WTC11 (cell line): Measurements from ENCODE around the gene TMEM212. TPM values are rescaled to one million over a fixed set of nuclear protein-coding genes. Genes with fewer than 3 reads are reported as not detected.

Experiments used
- ATAC-seq: fragments of 200-7000 bp; cut with Tn5 transposase; 2 replicates; pipeline ENCODE4 v1.10.0; 2021; ENCODE audit warnings: mild to moderate bottlenecking, moderate library complexity
- CTCF ChIA-PET: fragments of 300-600 bp; sonication (Branson Sonifier 250); formaldehyde crosslinking; loops from one replicate; lab custom pipeline; 2021; ENCODE audit warnings: antibody characterized with exemption; lab: Charles Lee
- POLR2A ChIA-PET: fragments of 350-600 bp; sonication (Branson Sonifier 250); formaldehyde crosslinking; loops from one replicate; lab custom pipeline; 2021; ENCODE audit warnings: antibody characterized with exemption; lab: Charles Lee
- DNase-seq: peaks from one replicate; pipeline ENCODE4 v3.0.0; 2021; ENCODE audit warnings: low spot score
- H3K27ac Mint-ChIP-seq: 2 replicates; pipeline ENCODE4 v1.8.0; 2021; ENCODE audit warnings: mixed read lengths
- H3K27me3 Mint-ChIP-seq: 2 replicates; pipeline ENCODE4 v1.8.0; 2021; ENCODE audit warnings: low read depth, mild to moderate bottlenecking, moderate library complexity, mixed read lengths
- H3K36me3 Mint-ChIP-seq: 2 replicates; pipeline ENCODE4 v1.8.0; 2021; ENCODE audit warnings: mixed read lengths
- H3K4me1 Mint-ChIP-seq: 2 replicates; pipeline ENCODE4 v1.8.0; 2022; ENCODE audit warnings: mixed read lengths
- H3K4me3 Mint-ChIP-seq: 2 replicates; pipeline ENCODE4 v1.8.0; 2021; ENCODE audit warnings: mild to moderate bottlenecking, moderate library complexity, mixed read lengths
- H3K9me3 Mint-ChIP-seq: 2 replicates; pipeline ENCODE4 v1.8.0; 2021; ENCODE audit warnings: mixed read lengths
- CBFB ChIP-seq: sonication (generic); formaldehyde crosslinking; IDR thresholded peaks from 2 replicates; pipeline ENCODE4 v1.8.1; 2022; ENCODE audit warnings: mild to moderate bottlenecking, low read depth, missing genetic modification reagents
- ETV6 ChIP-seq: sonication (generic); formaldehyde crosslinking; IDR thresholded peaks from 2 replicates; pipeline ENCODE4 v1.8.1; 2022; ENCODE audit warnings: mild to moderate bottlenecking, missing genetic modification reagents
- GABPB1 ChIP-seq: sonication (generic); formaldehyde crosslinking; IDR thresholded peaks from 2 replicates; pipeline ENCODE4 v1.8.1; 2023; ENCODE audit warnings: mild to moderate bottlenecking, missing genetic modification reagents
- JAZF1 ChIP-seq: fragments of 250-450 bp; sonication (Bioruptor Pico); IDR thresholded peaks from 2 replicates; pipeline ENCODE4 v1.9.0; 2021; ENCODE audit warnings: moderate library complexity, mild to moderate bottlenecking, inconsistent platforms
- SP1 ChIP-seq: sonication (generic); formaldehyde crosslinking; conservative IDR thresholded peaks from 2 replicates; pipeline ENCODE4 v1.8.1; 2022; ENCODE audit warnings: missing genetic modification reagents
- TP53 ChIP-seq: sonication (generic); formaldehyde crosslinking; IDR thresholded peaks from 2 replicates; pipeline ENCODE4 v1.8.1; 2023; ENCODE audit warnings: mild to moderate bottlenecking, missing genetic modification reagents
- ZBTB21 ChIP-seq: sonication (generic); formaldehyde crosslinking; IDR thresholded peaks from 2 replicates; pipeline ENCODE4 v1.8.1; 2023; ENCODE audit warnings: mild to moderate bottlenecking, missing genetic modification reagents, borderline replicate concordance
- ZNF232 ChIP-seq: sonication (generic); formaldehyde crosslinking; IDR thresholded peaks from 2 replicates; pipeline ENCODE4 v1.8.0; 2022; ENCODE audit warnings: mild to moderate bottlenecking, missing genetic modification reagents
- total RNA-seq: library from RNA; stranded (reverse); gene quantifications from 3 replicates; pipeline ENCODE4 v1.2.3, GENCODE V29; 2021
- TF ChIP-seq, protein P1 (sequence below): sonication (generic); formaldehyde crosslinking; IDR thresholded peaks from 2 replicates; pipeline ENCODE4 v1.8.1; 2022; ENCODE audit warnings: low read depth, mild to moderate bottlenecking, moderate library complexity, missing genetic modification reagents, borderline replicate concordance
- TF ChIP-seq, protein P2 (sequence below): sonication (generic); formaldehyde crosslinking; IDR thresholded peaks from 2 replicates; pipeline ENCODE4 v1.8.0; 2022; ENCODE audit warnings: mild to moderate bottlenecking, missing genetic modification reagents
- TF ChIP-seq, protein P3 (sequence below): sonication (generic); formaldehyde crosslinking; IDR thresholded peaks from 2 replicates; pipeline ENCODE4 v1.8.1; 2022; ENCODE audit warnings: mild to moderate bottlenecking, moderate library complexity, missing genetic modification reagents
- TF ChIP-seq, protein P4 (sequence below): fragments of 250-450 bp; sonication (Bioruptor Pico); IDR thresholded peaks from 2 replicates; pipeline ENCODE4 v1.9.0; 2021; ENCODE audit warnings: moderate library complexity, mild to moderate bottlenecking, inconsistent platforms, borderline replicate concordance
- TF ChIP-seq, protein P5 (sequence below): sonication (generic); formaldehyde crosslinking; conservative IDR thresholded peaks from 2 replicates; pipeline ENCODE4 v1.8.1; 2022; ENCODE audit warnings: mild to moderate bottlenecking, missing genetic modification reagents
- TF ChIP-seq, protein P6 (sequence below): sonication (generic); formaldehyde crosslinking; IDR thresholded peaks from 2 replicates; pipeline ENCODE4 v1.8.1; 2023; ENCODE audit warnings: mild to moderate bottlenecking, moderate library complexity, missing genetic modification reagents
- TF ChIP-seq, protein P7 (sequence below): fragments of 250-450 bp; sonication (Bioruptor Pico); IDR thresholded peaks from 2 replicates; pipeline ENCODE4 v1.8.0; 2021; ENCODE audit warnings: mild to moderate bottlenecking
- TF ChIP-seq, protein P8 (sequence below): fragments of 250-450 bp; sonication (Bioruptor Pico); IDR thresholded peaks from 2 replicates; pipeline ENCODE4 v1.9.0; 2021; ENCODE audit warnings: mild to moderate bottlenecking, borderline replicate concordance

The TMEM212 gene
- total RNA-seq, 1 experiment from 2014 or later, result not detected

DNA sequence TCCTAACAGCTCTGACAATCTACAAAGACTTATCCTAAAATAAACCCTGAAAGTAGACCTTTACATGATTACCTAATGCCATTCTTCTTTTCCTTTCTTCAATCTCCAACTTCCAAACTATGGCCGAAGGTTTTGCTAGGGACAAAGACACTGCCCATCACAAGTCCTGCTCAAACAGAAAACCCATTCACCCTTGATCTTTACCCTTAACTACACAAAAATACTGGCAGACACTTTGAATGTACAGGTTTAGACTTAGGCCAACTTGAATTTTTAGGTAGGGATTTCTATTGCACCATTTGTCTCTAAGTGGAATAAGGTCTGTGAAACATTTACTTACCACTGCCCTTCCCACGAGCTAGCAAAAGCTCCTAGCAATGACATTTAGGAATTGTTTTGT is 64.6 kb downstream of the TMEM212 start:
- Mint-ChIP-seq H3K4me1 (no peaks in the 10 kb centered on the region), H3K36me3 (peaks cover 42% of the 10 kb centered on the region), H3K27ac (no peak overlapping the region), H3K9me3 (peaks cover 57% of the 10 kb centered on the region), H3K27me3 (no peaks in the 10 kb centered on the region), H3K4me3 (no peak overlapping the region)
- no peak for TF ChIP-seq CBFB
- TF ChIP-seq, protein P1, sequence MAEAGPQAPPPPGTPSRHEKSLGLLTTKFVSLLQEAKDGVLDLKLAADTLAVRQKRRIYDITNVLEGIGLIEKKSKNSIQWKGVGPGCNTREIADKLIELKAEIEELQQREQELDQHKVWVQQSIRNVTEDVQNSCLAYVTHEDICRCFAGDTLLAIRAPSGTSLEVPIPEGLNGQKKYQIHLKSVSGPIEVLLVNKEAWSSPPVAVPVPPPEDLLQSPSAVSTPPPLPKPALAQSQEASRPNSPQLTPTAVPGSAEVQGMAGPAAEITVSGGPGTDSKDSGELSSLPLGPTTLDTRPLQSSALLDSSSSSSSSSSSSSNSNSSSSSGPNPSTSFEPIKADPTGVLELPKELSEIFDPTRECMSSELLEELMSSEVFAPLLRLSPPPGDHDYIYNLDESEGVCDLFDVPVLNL (CRISPR knock-in tag), result no peak
- TF ChIP-seq, protein P2, sequence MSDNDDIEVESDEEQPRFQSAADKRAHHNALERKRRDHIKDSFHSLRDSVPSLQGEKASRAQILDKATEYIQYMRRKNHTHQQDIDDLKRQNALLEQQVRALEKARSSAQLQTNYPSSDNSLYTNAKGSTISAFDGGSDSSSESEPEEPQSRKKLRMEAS (CRISPR knock-in tag), result no peak
- no peak for TF ChIP-seq TP53 (CRISPR knock-in tag)
- no peak for TF ChIP-seq JAZF1 (CRISPR knock-in tag)
- TF ChIP-seq, protein P3, sequence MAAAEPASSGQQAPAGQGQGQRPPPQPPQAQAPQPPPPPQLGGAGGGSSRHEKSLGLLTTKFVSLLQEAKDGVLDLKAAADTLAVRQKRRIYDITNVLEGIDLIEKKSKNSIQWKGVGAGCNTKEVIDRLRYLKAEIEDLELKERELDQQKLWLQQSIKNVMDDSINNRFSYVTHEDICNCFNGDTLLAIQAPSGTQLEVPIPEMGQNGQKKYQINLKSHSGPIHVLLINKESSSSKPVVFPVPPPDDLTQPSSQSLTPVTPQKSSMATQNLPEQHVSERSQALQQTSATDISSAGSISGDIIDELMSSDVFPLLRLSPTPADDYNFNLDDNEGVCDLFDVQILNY, result no peak
- TF ChIP-seq, protein P4, sequence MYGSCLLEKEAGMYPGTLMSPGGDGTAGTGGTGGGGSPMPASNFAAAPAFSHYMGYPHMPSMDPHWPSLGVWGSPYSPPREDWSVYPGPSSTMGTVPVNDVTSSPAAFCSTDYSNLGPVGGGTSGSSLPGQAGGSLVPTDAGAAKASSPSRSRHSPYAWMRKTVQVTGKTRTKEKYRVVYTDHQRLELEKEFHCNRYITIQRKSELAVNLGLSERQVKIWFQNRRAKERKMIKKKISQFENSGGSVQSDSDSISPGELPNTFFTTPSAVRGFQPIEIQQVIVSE (CRISPR knock-in tag), result no peak
- TF ChIP-seq SP1 (CRISPR knock-in tag), result no peak
- TF ChIP-seq, protein P5, sequence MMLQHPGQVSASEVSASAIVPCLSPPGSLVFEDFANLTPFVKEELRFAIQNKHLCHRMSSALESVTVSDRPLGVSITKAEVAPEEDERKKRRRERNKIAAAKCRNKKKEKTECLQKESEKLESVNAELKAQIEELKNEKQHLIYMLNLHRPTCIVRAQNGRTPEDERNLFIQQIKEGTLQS, result no peak
- TF ChIP-seq ZBTB21 (CRISPR knock-in tag), result no peak
- no peak for TF ChIP-seq ETV6 (CRISPR knock-in tag)
- TF ChIP-seq, protein P6, sequence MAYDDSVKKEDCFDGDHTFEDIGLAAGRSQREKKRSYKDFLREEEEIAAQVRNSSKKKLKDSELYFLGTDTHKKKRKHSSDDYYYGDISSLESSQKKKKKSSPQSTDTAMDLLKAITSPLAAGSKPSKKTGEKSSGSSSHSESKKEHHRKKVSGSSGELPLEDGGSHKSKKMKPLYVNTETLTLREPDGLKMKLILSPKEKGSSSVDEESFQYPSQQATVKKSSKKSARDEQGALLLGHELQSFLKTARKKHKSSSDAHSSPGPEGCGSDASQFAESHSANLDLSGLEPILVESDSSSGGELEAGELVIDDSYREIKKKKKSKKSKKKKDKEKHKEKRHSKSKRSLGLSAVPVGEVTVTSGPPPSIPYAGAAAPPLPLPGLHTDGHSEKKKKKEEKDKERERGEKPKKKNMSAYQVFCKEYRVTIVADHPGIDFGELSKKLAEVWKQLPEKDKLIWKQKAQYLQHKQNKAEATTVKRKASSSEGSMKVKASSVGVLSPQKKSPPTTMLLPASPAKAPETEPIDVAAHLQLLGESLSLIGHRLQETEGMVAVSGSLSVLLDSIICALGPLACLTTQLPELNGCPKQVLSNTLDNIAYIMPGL (CRISPR knock-in tag), result no peak
- TF ChIP-seq GABPB1 (CRISPR knock-in tag), result no peak
- TF ChIP-seq, protein P7, sequence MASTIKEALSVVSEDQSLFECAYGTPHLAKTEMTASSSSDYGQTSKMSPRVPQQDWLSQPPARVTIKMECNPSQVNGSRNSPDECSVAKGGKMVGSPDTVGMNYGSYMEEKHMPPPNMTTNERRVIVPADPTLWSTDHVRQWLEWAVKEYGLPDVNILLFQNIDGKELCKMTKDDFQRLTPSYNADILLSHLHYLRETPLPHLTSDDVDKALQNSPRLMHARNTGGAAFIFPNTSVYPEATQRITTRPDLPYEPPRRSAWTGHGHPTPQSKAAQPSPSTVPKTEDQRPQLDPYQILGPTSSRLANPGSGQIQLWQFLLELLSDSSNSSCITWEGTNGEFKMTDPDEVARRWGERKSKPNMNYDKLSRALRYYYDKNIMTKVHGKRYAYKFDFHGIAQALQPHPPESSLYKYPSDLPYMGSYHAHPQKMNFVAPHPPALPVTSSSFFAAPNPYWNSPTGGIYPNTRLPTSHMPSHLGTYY (CRISPR knock-in tag), result no peak
- POLR2A ChIA-PET, result no interaction called here
- CTCF ChIA-PET, result no interaction called here
- DNase-seq (no peak), ATAC-seq (no peak)

DNA sequence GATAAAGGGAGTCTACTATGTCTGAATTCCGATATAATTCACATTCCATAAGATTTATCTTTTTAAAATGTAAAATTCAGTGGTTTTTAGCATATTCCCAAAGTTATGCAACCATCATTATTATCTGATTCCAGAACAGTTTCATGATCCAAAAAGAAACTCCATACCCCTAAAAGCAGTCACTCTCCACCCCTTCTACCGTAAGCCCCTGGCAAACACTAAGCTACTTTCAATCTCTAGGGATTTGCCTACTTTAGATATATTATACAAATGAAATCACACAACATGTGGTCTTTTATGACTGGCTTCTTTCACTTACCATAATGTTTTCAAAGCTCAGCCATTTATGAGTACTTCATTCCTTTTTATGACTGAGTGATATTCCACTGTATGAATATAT is 65.6 kb downstream of the TMEM212 start:
- H3K9me3 Mint-ChIP-seq, result peaks cover 57% of the 10 kb centered on the region
- ChIA-PET POLR2A (interaction anchor here (0.5 kb wide), 1 partner anchor 52 kb away, joined by 3 read pairs; no protein-coding TSS in a partner anchor), CTCF (no interaction called here)

More for the DNA sequence above, 65.6 kb downstream of the TMEM212 start:
- no peak for TF ChIP-seq ZNF232 (CRISPR knock-in tag)
- TF ChIP-seq, protein P8, sequence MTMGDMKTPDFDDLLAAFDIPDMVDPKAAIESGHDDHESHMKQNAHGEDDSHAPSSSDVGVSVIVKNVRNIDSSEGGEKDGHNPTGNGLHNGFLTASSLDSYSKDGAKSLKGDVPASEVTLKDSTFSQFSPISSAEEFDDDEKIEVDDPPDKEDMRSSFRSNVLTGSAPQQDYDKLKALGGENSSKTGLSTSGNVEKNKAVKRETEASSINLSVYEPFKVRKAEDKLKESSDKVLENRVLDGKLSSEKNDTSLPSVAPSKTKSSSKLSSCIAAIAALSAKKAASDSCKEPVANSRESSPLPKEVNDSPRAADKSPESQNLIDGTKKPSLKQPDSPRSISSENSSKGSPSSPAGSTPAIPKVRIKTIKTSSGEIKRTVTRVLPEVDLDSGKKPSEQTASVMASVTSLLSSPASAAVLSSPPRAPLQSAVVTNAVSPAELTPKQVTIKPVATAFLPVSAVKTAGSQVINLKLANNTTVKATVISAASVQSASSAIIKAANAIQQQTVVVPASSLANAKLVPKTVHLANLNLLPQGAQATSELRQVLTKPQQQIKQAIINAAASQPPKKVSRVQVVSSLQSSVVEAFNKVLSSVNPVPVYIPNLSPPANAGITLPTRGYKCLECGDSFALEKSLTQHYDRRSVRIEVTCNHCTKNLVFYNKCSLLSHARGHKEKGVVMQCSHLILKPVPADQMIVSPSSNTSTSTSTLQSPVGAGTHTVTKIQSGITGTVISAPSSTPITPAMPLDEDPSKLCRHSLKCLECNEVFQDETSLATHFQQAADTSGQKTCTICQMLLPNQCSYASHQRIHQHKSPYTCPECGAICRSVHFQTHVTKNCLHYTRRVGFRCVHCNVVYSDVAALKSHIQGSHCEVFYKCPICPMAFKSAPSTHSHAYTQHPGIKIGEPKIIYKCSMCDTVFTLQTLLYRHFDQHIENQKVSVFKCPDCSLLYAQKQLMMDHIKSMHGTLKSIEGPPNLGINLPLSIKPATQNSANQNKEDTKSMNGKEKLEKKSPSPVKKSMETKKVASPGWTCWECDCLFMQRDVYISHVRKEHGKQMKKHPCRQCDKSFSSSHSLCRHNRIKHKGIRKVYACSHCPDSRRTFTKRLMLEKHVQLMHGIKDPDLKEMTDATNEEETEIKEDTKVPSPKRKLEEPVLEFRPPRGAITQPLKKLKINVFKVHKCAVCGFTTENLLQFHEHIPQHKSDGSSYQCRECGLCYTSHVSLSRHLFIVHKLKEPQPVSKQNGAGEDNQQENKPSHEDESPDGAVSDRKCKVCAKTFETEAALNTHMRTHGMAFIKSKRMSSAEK, result no peak
- Mint-ChIP-seq H3K36me3 (peaks cover 42% of the 10 kb centered on the region), H3K4me1 (no peaks in the 10 kb centered on the region), H3K27ac (no peak overlapping the region), H3K27me3 (no peaks in the 10 kb centered on the region), H3K4me3 (no peak overlapping the region)
- ATAC-seq, result no peak
- no peak for DNase-seq
